HG03196 (cell line): ENCODE results near the gene NRP1.

Experiments
- ATAC-seq: cut with Tn5 transposase; IDR thresholded peaks from one replicate; pipeline ENCODE4 v1.9.1; 2021; ENCODE audit not compliant: unreplicated experiment

NRP1 gene

DNA sequence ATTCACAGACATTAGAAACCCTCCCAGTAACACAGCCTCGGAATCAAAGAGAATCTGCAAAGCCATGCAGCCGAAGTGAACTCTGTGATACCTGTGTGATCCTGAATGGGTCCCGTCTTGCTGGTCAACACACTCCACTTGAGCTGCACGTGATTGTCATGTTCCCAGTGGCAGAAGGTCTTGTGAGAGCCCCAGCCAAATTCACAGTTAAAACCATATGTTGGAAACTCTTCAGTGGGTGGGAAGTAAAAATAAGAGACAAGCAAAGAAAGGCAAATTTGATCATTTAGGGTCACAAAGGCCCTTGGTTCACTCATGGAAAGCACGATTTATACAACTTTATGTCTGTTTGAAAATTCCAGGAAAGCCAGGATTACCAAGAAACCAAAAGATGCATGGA is 142.3 kb downstream of the NRP1 start:
- ATAC-seq = no peak

DNA sequence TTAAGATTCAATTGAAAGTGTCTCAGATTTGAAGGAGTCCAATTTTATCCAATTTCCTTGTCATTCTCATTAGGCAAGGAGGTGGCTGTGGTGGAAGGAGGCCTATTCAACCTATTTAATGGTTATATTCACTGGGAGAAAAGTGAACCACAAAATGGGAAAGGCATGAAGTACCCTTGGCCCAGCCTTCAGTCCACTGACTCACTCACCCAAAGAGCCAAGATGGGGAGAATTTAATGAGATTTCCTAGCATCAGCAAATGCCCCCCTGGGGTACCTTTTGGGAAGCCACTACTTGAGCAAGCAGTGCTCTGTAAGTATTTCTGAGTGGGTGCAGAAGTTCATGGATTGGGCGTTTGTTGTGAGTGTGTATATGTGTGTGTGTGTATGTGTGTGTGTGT is 144.1 kb downstream of the NRP1 start:
- no peak for ATAC-seq

DNA sequence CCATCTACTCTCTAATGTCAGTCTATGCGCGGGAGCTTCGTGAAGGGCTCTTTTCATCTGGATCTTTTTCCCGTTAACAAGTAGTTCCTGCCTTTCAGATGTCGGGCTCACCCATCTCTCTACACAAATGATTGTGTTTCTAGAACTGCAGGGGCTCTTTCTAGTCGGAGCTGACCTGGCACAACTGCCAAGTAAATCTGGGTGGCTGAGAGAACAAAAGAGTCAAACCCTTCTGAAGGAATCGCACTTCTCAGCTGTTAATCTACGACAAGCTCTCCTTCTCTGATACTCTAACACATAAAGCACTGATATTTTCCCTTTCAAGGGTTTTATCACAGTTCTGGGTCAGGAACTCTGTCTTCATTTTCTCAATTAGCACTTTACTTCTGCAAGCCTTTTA is 144.7 kb downstream of the NRP1 start:
- ATAC-seq = no peak

DNA sequence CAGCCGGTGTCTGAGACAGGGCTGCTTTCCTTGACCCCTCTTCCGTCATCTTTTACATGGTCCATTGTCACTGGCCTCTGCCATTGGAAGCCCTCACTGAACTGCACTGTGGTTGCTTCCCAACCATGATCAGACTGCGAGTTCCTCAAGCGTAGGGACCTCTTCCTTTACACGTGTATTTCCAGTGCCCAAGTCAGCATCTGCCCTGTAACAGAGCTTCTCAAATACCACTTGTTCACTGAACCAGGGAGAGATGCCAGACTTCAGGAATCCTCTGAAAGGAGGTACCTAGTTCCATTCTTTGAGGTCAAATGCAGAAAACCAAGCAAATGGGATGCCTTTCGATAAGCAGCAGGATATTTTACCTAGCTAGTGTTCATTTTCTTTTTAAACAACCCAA is 145.1 kb downstream of the NRP1 start:
- no peak for ATAC-seq

DNA sequence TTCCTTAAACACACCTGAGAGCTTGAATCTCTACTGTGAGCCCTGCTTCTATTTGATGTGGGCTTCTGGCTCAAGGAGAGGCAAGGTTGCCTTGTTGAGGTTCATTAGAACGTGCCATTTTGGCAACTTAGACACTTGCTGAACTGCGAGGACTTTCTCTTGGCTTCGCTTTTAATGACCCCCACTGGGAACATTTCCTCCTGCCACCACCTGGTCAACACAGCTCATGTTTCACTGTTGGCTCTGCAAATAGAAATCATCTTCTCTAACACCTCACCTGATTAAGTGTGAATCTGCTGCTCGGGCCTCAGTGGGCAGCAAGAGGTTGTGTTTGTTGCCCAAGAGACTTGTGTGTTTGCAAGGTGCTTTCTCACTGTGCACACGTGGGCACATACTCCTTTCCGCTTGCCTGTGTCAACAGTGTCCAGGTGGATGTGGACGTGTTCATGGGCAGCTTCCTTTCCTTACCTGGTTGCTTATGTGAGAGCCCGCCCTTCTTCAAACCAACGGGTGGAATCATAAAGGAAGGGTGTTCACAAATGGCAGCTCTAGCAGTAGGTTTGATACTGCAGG is 147.0 kb downstream of the NRP1 start:
- no peak for ATAC-seq

DNA sequence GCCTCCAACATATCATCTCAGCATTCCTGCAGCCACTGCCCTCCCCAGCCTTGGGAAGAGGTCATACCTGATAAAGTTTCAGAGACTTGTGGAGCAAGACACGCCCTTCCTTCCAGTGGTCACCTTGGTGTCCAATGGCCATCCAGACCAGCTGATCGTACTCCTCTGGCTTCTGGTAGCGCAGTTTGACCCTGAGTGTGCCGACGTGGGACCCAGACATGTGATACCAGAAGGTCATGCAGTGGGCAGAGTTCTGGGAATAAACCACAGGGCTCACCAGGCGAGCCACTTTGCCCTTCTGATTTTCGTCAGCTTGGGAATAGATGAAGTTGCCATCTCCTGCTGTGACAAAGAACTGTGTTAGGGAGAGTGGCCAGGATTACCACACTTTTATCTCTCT is 148.3 kb downstream of the NRP1 start:
- no peak for ATAC-seq

DNA sequence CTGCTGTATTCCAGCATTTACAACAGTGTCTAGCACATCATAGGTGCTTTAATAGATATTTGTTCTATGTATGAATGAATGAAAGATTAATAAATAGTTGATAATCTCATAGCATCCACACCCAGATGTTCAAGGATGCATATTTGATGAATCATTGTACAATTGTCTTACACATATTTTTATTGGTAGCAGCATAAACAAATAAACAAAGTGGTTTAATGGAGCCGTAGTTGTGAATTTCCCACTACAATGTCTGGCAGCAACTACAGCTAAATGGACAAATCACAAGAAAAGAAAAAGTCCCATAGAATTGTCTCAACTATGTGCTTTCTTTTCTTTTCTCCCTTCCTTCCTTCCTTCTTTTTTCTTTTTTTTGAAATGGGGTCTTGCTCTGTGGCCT is 150.8 kb downstream of the NRP1 start:
- ATAC-seq = no peak

DNA sequence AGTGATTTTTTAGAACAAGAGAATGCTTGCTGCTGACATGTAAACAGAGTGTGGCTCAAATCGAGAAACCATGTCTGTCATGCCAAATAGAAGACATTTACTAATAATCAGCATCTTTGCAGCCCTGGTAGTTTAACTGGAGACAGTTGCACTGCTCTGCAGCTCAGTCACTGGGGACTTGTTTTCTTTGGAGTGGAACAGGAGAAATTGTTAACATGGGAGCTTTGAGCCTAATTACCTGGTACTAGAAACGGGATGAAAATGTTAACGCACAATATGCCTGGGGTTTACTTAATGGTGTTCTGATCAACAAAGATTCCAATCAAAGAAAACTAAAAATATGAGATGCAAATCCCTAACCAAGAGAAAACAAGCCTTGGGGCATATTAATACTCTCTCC is 153.5 kb downstream of the NRP1 start:
- ATAC-seq = no peak

DNA sequence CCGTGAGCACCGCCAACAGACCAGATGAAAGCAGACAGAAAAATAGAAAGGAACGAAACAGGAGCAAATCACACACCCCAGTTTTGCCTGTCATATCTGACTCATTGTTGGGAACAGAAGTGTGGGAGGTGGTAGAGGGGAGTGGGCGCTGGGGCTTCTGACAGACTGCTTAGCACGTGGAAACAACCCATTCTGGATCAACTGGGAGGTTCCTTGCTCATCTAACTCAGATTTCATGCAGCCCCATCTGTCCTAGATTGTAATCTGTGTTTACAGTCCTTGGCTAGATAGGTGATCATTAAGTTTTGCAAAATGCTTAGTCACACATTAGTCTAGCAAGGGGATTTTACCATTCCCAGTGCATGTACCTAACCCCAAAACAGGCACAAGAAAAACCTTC is 154.1 kb downstream of the NRP1 start:
- no peak for ATAC-seq

DNA sequence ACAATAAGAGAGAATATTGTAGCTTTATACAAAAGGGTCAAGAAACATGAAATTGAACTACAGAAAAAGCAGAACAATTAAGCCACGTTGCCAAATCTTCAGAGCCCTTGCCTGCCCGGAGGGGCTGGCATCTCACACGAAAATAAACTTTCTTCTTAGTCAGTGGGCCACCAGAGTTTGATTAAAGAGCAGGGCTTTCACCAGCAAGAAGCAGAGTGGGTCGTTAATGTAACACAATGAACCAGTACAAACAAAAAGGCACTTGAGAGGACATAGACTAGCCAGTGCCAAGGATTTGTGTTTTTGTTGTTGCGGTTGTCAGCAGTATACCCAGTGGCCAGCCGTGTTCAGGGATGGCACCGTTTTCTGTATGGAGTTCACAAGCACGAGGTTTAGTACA is 155.4 kb downstream of the NRP1 start:
- ATAC-seq = no peak

DNA sequence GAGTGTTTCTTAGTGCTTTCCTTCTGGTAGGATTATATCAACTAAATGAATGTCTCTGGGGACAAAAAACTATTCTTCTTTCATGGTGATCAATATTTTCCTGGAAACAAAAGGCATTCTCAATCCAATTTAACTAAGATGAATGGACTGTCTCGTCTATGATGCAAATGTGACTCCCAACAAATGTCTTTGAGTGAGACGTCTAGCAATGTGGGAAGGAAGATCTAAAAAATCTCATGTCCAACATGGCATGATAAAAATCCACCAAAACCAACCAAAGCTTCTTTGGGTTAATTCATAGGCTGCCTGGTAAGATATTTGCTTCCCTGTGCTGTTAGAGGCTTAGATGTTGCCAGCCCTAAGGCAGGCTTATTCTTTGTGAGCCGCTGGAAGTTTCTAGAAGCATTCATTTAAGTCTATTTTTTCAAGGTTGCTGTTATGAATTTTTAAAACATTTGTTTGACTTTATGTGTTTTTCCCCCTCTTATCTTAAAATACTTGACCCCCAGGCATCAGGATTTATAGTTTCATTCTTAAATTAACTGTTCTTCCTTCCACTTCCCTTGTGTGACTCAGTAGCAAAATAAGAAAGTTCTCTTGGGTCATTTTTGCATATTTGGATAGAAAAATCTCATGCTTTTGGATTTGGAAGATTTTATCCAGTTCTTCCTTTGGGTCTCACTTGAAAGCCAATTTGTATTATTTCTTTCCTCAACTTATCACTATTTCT is 156.3 kb downstream of the NRP1 start:
- no peak for ATAC-seq

DNA sequence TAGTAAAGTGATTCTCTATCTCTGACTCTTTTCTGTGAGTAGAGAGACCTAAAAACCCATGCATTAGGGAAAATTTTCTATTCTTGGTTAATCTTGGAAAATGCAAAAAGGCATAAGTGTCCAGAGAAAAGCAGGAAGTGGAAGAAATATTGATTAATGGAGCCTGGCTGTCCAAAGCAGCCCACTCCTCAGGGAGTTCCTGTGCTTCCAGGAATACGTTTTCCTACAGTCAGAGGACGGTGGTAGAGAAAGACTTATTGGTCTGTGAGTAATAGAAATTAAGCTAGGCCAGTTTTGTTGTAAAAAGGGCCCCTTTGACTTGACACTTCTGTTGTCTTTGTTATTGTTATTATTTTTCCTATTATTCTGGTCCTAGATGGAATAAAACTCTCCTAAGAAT is 157.8 kb downstream of the NRP1 start:
- no peak for ATAC-seq

DNA sequence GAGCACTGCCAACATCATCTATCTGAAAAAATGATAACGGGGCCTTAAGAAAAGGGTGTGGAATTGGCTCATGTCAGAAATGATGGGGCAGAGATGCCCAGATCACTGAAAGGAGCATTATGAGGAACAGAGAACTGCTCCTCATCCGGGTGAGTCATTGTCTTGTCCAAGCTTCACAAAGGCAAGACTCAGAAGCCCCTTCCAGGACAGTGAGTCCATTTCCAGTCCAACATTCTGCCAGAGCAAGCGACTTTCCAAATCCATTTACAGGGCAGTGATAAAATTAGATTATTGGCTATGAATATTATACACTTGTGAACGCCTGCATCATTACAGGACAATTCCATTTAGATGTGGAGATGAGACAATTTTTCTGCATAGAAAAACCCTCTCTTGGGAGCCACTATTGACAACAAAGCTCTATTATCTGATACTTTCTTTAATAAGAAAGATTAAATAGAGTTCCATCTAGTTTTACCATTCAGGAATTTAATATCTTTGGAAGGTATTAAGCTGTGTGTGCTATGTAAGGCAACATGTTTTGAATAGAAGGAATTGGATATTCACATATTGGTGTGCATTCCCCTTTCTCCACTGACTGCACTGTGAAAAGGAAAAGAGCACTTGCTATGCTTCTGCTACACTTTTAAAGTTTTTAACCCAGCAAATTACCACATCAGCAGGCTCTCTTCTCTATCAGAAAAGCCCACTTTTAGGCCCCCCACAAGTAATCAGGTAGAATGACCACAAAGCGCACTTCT is 159.6 kb downstream of the NRP1 start:
- ATAC-seq = no peak

DNA sequence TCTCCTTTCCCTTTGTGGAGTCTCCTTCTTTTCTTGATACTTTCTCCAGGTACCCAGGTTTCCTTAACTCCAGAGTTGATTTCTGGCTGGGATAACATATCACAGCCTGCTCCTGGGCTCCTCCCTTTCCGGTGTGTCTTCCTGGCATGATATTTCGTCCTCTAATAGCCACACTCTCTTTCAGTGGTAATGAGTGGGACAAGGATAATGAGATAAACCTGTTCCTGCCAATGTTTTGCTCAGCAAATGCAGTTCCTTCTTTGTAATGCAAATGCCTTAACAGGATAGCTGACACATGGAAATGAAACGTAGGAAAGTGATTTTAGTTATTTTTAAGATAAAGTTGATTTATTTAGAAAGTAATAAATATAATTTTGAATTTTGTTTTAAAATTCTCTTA is 168.6 kb downstream of the NRP1 start:
- no peak for ATAC-seq

DNA sequence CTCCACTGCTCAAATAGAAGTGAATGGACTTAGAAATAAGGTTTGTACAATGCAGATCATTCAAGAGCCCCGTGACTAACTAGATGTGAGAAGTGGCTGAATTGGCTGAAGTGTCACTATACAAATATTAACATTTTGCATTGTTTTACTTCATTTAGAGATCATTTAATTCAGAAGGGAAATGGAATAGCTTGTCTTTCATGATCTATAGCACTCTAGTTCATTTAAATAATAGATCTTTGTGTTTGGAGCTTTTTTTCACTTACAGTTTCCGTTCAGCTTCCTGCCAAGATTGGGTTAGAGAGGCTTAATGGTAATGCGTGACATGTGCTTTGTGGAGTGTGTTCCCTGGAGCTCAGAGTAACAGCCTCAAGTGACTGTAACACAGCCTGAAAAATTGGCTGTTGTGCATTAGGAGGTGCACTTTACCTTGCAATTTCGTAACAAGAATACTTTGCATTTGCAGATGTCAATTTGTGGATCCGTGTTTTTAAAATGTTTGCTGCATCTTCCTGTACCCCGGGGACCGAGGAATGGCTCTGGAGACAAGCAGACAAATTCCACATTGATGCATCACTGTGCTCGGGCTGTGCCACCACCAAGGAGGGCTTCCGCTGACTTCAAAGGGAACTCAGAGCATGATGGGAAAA is 170.3 kb downstream of the NRP1 start:
- ATAC-seq = no peak

DNA sequence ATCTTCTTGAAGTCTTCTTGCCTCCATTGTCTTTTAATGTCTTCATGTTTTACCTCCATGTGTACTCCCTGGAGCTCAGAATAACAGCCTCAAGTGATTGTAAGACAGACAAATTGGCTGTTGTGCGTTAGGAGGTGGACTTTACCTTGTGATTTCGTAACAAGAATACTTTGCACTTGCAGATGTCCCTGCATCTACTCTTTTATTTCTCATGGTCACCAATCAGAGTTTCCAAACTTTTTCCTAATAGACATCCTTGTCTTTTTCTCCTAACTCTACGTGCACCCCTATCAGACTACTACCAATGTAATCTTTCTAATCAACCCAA is 172.3 kb downstream of the NRP1 start:
- no peak for ATAC-seq

DNA sequence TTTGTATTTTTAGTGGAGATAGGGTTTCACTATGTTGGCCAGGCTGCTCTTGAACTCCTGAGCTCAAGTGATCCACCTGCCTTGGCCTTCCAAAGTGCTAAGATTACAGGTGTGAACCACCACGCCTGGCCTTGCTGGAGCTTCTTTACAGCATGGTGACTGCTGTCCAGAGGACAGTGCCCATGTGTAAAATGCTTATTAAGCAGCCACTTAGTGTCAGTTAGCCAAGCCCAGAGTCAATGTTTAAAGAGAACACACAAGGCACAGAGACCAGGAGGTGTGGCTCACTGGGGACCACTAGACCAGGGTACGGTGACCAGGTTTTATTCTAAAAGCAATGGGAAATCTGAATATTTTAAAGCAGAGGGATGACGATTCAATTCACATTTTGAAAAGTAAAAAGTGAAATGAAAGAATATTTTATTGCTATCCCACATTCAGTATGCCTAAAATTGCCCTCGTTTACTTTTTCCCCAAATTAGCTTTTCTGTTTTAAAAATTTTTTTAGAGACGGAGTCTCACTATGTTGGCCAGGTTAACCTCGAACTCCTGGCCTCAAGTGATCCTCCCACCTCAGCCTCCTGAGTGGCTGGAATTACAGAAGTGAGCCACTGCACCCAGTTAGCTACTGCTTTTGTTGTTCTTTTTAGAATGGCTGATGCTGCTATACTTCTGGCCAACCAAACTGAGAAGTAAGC is 172.8 kb downstream of the NRP1 start:
- ATAC-seq = no peak

DNA sequence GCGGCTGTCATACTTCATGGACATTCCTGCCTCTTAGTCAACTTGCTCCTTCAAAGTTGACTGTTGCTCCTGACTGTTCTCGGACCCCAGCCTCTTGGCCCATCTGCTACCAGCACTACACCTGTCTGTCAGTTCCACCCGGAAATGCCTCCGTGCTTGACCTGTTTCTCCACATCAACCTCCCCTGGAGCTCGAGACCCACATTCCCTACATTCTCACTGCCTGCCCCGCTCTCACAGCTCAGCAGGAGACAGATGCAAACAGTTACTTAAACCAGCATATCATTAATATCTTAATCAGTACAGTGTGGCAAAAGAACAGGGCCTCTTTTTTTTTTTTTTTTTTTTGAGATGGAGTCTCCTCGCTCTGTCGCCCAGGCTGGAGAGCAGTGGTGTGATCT is 174.3 kb downstream of the NRP1 start:
- ATAC-seq = no peak

DNA sequence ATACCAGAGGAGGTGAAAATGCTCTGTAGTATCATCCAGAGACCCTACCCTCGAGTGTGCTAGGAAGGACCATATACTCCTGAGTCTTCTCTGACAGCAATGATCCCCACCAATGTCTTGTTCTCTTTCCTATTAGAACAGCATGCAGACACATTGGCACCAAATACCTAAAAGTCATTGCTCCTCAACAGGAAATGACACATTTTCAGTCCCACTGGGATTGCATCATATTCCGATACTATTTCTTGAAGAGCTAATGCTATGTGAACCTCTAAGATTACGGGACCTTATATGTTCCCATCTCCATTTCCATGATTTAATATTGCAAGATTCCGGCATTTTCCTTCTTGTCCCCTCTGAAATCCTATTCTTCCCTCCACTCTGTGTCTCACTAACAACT is 177.4 kb downstream of the NRP1 start:
- ATAC-seq = no peak

DNA sequence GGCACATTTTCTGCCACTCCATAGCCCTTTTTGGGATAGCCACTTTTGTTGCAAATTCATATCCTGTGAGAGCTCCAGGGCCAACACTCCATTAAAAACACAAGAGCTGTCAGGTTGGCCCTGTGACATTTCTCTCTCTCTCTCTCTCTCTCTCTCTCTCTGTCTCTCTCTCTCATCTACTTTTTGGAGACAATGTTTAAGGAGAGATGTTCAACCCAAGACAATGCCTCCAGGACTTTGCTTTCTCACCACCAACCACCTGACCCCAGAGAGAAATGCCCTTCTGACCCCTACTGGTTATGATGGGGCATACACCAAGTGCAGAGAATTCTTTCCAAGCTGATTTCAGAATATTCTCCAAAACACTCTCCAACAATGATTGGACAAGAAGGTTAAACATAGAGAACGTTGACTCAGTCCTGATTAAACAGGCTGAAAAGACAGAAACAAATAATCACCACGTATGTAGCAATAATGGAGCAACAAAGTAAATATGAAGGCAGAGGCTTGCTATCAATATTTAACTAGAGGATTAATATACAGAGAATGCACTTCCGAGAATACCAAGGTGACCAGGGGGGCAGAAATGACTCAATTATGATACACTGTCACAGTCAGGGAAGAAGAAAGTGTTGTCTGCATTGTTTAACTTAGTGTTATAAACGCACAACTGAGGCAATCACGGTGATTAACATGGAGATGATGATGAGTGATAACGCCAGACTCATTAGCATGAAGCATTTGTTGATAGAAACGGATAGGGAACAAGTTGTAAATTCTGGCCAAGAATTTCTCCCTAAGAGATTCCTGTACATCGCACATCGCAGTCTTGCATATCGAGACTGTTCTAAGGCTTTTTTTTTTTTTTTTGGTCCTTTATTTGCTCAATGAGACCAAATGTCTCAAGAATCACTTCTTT is 178.5 kb downstream of the NRP1 start:
- peak; percentile 73 for ATAC-seq
